ENCODE measurements around the gene ACE. TPM values are rescaled to one million over a fixed set of nuclear protein-coding genes. Genes with fewer than 3 reads are reported as not detected.
A peak's percentile ranks its signal among the peaks of the same experiment; 100 is the strongest.

The ACE gene
- total RNA-seq, 1 donor from 2014 or later: 1.0 TPM

- no peak for DNase-seq (ENCODE audit: low spot score)
- ATAC-seq: no peak
These were observed 57.3 kb downstream of the ACE start for GRCh38 chr17:63534078-63534570.

GRCh38 chr17:63534816-63535455 lies 58.1 kb downstream of the ACE start:
- no peak for DNase-seq (ENCODE audit: low spot score)
- no peak for ATAC-seq

GRCh38 chr17:63535640-63536039 lies 58.8 kb downstream of the ACE start:
- DNase-seq (ENCODE audit: low spot score): no peak
- no peak for ATAC-seq

- DNase-seq (ENCODE audit: low spot score) (no peak), ATAC-seq (no peak)
These were observed 60.1 kb downstream of the ACE start for GRCh38 chr17:63537001-63537400.

- DNase-seq (ENCODE audit: low spot score) (no peak), ATAC-seq (no peak)
These were observed 61.3 kb downstream of the ACE start for GRCh38 chr17:63537991-63538692.

- DNase-seq (ENCODE audit: low spot score) (no peak), ATAC-seq (no peak)
These were observed 62.1 kb downstream of the ACE start for GRCh38 chr17:63538693-63539595.

GRCh38 chr17:63540590-63540989 lies 63.7 kb downstream of the ACE start:
- no peak for DNase-seq (ENCODE audit: low spot score)
- ATAC-seq: no peak

GRCh38 chr17:63542218-63542545 lies 65.3 kb downstream of the ACE start:
- no peak for ATAC-seq
- no peak for DNase-seq (ENCODE audit: low spot score)

- peak; percentile 97 for ATAC-seq
These were observed 66.3 kb downstream of the ACE start for GRCh38 chr17:63542942-63543821.

GRCh38 chr17:63543822-63544420 lies 67.1 kb downstream of the ACE start:
- DNase-seq (ENCODE audit: low spot score) (no peak), ATAC-seq (no peak)

More at GRCh38 chr17:63542942-63543821, 66.3 kb downstream of the ACE start:
- DNase-seq (ENCODE audit: low spot score): peak; percentile 83

- ATAC-seq (no peak), DNase-seq (ENCODE audit: low spot score) (no peak)
These were observed 67.8 kb downstream of the ACE start for GRCh38 chr17:63544467-63545301.

GRCh38 chr17:63546308-63547082 lies 69.6 kb downstream of the ACE start:
- ATAC-seq (no peak), DNase-seq (ENCODE audit: low spot score) (no peak)

GRCh38 chr17:63547083-63547523 lies 70.2 kb downstream of the ACE start:
- DNase-seq (ENCODE audit: low spot score) (peak; percentile 15), ATAC-seq (no peak)

Other genes starting within 250 kb of the ACE start
- gene CYB561, start 30.8 kb upstream of the ACE start, total RNA-seq: 22.4 TPM
- not detected for gene KCNH6, start 46.3 kb downstream of the ACE start, total RNA-seq
- 24.3 TPM for gene DCAF7, start 73.4 kb downstream of the ACE start, total RNA-seq
- gene TACO1, start 123.8 kb downstream of the ACE start, total RNA-seq: 47.9 TPM
- gene MAP3K3, start 145.4 kb downstream of the ACE start, total RNA-seq: 11.6 TPM
- gene LIMD2, start 223.1 kb downstream of the ACE start, total RNA-seq: 5.8 TPM

Data from left lobe of liver (tissue), 2 donors.